ENCODE results near the gene RTF1.
"Not testable (repeated sequence)": the region's sequence is repeated elsewhere in the genome, so short reads cannot be mapped to it uniquely, and the experiment has no call there.

Gene RTF1

GRCh38 chr15:41437448-41437847 lies 20.6 kb downstream of the RTF1 start:
- DNase-seq (ENCODE audit: low spot score) = no peak

DNA sequence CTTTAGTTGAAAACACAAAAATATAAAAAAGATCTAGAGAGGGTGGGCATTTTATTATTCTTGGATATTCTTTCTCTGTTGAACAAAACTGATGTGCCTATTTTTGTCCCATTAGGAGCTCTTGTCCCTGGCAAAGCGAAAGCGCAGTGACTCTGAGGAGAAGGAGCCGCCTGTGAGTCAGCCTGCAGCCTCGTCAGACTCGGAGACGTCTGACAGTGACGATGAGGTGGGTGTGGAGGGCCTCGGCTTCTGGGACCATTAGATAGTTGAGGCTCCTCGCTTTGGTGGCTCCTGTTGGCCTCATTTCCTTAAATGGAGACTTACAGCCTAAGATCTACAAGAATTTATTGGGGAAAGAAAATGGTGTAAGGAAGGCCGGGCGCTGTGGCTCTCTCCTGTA lies 21.3 kb downstream of the RTF1 start:
- DNase-seq (ENCODE audit: low spot score) = no peak

DNA sequence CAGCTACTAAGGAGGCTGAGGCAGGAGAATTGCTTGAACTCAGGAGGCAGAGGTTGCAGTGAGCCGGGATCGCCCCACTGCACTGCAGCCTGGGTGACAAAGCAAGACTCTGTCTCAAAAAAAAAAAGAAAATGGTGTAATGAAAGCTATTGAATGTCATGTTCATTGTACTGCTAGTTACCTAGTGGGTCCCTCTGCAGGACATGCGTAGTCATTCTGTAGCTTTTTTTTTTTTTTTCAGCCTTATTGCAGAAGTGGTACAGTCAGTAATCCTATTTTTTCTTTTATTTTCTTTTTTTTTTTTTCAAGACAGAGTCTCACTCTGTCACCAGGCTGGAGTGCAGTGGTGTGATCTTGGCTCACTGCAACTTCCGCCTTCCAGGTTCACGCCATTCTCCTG lies 21.9 kb downstream of the RTF1 start:
- DNase-seq (ENCODE audit: low spot score) = not testable (repeated sequence)

GRCh38 chr15:41443275-41443674 lies 26.4 kb downstream of the RTF1 start:
- no peak for DNase-seq (ENCODE audit: low spot score)

GRCh38 chr15:41445399-41445798 lies 28.5 kb downstream of the RTF1 start:
- no peak for DNase-seq (ENCODE audit: low spot score)

DNA sequence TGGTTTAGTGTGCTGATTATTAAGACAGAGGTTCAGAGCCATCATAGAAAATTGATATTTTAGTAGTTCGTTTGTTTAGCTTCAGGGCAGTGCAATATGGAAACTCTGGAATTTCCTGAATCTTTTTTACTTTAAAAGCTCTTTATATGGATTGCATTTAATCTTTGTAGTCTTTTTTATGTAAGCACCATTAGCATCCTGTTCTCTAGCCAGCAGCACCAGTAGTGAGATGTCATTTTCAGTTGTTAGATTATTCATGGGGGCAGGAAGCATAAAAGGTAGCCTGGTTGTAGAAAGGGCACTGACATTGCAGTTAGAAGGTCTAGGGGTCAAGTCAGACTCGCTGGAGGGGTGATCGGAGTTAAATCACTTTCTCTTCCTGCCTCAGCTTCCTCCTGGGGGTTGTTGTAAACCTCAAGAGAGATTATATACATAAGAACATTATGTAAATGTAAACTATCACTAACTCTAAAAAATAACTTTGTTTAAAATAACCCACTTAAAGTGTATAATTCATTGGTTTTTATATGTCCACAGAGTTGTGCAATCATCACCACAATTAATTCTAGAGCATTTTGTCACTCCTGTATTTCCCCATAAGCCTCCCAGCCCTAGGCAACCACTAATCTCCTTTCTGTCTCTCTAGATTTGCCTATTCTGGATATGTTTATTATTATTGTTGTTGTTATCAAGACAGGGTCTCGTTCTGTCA lies 45.3 kb downstream of the RTF1 start:
- DNase-seq (ENCODE audit: low spot score) = no peak

DNA sequence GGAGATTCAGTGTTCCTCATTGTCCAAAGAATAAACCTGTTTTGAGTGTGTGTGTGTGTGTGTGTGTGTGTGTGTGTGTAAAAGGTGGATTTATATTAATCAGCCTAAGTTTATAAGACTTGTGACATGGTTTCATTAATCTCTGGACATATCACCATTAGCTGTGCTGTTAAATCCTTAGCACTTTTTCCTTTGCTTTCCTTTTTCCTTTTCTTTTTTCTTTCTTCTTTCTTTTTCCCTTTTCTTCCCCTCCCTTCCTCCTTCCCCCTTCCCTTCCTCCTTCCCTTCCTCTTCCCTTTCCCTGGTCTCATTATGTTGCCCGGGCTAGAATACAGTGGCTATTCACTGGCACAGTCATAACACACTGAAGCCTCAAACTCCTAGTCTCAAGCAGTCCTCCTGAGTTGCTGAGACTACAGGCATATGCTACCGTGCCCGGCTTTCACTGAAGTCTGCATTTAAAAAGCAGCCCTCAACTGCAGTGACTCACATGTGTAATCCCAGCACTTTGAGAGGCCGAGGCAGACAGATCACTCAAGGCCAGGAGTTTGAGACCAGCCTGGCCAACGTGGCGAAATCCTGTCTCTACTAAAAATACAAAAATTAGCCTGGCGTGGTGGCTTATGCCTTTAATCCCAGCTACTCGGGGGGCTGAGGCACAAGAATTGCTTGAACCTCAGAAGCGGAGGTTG lies 48.1 kb downstream of the RTF1 start:
- DNase-seq (ENCODE audit: low spot score) = no peak

DNA sequence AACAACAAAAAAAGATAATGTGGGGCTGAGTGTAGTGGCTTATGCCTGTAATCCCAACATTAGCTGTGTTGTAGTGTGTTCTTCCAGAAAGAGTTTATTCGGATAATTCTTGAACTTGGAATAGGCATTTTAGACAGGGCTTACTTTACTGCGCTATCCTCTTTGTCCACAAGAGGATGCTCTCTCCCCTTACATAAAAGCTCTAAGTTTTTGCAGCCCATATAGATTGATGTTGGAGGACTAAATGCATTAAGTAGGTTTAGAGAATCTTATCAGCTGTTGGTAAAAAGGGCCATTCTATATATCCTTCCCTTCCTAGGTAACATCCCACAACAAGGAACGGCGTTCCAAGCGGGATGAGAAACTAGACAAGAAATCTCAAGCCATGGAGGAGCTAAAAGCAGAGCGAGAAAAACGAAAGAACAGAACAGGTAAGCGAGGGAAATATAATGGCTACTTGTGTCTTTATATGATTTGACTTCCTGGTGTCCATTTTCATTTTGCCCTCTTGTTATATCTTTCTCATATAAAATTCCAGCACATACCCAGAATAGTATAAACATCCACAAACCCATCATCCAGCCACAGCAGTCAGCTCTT lies 49.0 kb downstream of the RTF1 start:
- peak; percentile 60 for DNase-seq (ENCODE audit: low spot score)

DNA sequence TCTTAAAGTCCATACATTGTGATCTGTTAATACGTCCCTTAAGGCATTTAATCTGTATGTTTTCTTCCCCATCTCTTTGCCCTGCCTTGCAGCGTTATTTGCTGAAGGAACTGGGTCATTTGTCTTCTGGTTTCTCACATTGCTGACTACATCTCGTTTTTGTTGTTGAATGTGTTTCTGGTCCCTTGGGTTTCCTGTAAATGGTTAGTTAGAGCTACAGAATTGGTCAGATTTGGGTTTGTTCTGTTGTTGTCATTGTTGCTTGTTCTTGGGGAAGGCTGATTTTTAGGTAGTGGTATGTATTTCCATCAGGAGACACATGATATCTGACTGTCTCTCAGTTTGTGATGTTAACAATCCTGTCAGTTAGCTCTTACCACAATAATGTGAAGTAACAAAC lies 49.8 kb downstream of the RTF1 start:
- no peak for DNase-seq (ENCODE audit: low spot score)

GRCh38 chr15:41469644-41470043 lies 52.7 kb downstream of the RTF1 start:
- not testable (repeated sequence) for DNase-seq (ENCODE audit: low spot score)

- no peak for DNase-seq (ENCODE audit: low spot score)
Observed at GRCh38 chr15:41473418-41473817, 56.5 kb downstream of the RTF1 start.

DNA sequence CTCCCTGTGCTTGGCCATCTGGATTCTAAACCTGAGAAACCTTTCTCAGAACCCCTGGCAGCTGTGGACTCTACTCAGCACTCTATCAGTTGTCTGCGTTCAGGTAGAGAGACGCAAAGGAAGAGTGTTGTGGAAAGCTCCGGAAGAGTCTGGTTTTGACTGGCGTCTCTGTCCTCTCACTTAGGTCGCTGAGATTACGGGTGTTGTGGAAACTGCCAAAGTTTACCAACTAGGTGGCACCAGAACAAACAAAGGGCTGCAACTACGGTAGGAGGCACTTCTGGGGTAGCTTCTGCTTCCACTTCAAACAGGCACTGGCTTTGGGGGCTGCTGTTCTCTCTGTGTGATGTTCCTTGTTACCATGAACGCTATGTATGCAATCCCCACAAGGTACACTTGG lies 57.5 kb downstream of the RTF1 start:
- DNase-seq (ENCODE audit: low spot score) = no peak

DNA sequence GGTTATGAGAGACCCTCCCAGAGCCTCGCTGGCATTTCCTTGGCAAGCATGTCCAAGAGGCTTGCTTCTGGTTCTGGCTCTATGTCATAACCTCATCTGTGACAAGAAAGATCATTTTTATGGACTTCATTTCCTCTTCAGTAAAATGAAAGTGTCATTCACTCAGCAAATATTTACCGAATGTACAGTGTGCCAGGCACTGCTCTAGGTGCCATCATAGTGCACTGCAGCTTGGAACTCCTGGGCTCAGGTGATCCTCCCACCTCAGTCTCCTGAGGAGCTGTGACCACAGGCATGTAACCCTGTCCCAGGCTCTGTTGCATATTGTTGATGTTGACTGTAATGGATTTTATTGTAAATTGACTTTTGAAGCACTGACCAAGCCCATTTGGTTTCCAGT lies 58.0 kb downstream of the RTF1 start:
- DNase-seq (ENCODE audit: low spot score) = peak; percentile 49

DNA sequence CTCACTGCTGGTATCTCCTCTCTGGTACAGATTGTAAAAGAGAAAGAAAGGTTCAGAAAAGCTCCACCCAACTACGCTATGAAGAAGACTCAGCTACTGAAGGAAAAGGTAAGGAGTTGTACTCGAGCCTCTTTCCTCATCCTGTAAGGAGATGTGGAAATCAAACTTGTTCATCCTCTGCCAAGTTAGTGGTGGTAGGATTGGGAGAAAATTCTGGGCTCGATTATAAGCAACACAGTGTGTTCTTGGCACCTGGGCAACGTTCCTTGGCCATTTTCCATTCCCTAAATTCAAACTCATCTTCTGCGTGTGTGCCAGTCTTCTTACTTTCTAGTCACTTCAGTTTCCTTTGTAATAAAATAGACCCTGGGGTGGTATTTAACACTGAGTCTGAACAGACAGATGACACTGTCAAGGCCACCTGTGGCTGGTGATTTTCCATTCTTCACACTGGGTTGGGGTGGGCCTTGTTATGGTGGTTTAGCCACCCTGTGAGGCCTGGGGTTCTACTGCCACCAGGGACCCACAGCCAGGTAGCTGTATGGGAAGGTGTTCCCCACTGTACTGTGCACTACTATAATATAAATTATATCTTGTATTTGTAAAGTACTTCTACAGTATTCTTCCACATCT lies 59.6 kb downstream of the RTF1 start:
- no peak for DNase-seq (ENCODE audit: low spot score)

DNA sequence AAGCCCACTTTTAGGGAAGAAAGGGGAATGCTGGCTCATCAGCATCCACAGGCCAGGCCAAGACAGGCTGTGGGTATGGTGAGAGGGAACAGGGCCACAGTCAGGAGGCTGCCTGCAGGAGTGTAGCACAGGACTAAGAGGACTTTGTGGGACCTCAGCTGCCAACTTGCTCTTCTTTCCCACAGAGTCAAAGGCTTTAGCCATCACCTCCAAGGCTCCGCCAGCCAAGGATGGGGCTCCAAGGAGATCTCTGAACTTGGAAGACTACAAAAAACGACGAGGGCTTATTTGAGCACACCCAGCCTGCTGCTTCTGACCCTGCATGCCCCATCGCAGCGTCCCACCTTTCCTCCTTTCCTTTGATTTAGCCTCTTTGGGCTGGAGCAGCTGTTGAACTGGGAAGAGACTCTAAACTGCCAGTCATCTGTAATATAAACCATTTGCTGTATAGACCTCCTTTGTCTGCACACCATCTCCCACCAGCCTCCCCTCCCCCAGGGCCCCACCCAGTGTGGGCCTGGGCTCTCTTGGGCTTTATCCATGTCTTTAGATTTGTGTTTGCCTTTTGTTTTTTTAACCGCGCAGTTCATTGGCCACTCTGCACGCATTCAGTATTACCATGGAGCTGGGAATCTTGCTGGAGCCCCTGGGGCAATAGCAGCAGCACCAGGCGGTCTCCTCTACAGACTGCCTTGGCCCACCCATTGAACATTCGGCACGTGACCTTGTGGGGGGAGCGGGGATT lies 63.7 kb downstream of the RTF1 start:
- DNase-seq (ENCODE audit: low spot score) = no peak

DNA sequence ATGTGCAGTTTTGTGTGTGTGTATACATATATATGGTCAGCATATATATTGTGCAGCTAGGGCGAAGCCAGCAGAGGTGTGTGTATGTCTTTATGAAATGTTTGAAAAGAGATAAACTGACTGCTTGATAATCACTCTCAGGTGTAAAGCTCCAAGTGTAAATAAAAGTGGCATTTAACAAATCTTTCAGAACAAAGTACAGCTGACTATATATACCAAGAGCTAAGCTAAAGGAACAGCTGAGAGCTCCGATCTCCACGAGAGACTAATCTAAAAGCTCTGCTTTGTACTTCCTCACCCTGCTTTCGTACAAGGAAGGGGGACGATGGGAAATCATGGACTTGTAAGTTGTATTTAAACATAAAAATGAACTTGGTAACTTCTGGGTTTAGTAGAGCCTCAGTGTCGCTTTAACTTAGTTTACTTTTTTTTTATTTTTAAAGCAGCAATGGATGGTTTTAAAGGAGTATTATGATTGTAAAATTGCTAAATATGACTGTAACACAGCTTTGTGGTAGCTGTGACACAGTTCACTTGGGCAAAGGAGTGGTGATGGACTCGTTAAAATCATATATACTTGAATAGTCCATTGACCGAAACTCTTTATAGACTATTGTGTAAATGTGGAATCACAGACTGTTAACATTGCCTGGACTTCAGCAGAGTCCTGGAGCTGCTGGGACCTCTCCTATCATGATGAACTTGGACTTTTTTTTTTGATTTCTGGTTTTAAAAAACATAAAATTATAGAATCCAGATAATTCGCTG lies 65.4 kb downstream of the RTF1 start:
- DNase-seq (ENCODE audit: low spot score) = no peak

DNA sequence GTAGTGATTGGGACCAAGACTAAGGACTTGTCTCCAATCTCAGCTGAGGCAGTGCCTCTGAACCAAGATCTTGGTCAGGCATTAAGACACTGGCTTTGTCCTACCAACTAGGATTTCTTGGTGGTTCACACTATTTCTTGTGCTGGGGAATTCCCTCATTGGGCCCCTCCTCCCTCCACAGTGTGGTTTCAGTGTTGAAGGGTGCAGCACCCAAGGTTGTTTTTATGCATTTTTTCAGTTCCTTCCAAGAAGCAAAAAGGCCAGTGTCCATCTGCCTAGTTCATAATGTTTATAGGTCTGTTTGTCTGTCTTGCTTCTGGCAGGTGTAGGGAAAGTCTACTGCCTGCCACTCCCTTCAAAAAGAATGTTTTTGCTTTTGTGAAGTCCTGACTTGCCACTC lies 66.2 kb downstream of the RTF1 start:
- no peak for DNase-seq (ENCODE audit: low spot score)

GRCh38 chr15:41483519-41483918 lies 66.6 kb downstream of the RTF1 start:
- no peak for DNase-seq (ENCODE audit: low spot score)

GRCh38 chr15:41484937-41485625 lies 68.2 kb downstream of the RTF1 start:
- DNase-seq (ENCODE audit: low spot score) = no peak

- no peak for DNase-seq (ENCODE audit: low spot score)
Observed at GRCh38 chr15:41486286-41486685, 69.4 kb downstream of the RTF1 start.

DNA sequence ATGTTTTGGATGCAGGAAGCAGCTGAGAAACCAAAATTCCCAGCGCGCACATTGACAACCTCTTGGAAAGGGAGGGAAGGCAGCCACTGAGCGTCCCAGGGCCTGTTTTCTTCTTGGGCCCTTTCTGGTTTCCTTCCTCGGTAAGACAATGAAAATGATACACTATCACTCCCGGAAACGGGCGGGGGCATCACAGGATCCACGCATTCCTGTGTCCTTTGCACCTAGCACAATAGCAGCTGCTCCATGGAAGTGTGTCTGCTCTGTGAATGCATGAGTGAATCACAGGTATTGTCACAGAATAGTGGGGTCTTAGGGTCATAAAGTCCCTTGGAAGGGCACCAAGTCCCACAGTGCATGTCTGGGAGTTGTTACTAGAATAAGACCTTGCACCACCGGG lies 70.5 kb downstream of the RTF1 start:
- peak; percentile 61 for DNase-seq (ENCODE audit: low spot score)
